Measurements from ENCODE around the gene ATP2B1.

GRCh38 chr12:89753997-89754396 is 45.4 kb upstream of the ATP2B1 start:
- TF ChIP-seq CTCF (IDR thresholded peaks at IDR 0.05): no peak
- no peak for TF ChIP-seq POLR2A (IDR thresholded peaks at IDR 0.05)
